PFSK-1 (cell line): ENCODE measurements around the gene CORO2A.

ENCODE experiments used
- FOXP2 ChIP-seq: optimal IDR thresholded peaks from 2 replicates; pipeline ENCODE3; 2011; ENCODE audit warnings: borderline replicate concordance, control low read depth, inconsistent platforms; ENCODE audit not compliant: insufficient read depth; ENCODE audit errors: extremely low read length, extremely low read depth
- POLR2AphosphoS5 ChIP-seq: IDR thresholded peaks from 2 replicates; pipeline ENCODE4 v1.6.1; 2012; ENCODE audit warnings: low read depth, mild to moderate bottlenecking, control low read depth, low read length, moderate library complexity
- REST ChIP-seq, 2 experiments: IDR thresholded peaks; 2 replicates each; pipeline versions ENCODE4 v1.6.1 to v1.8.0; 2011 to 2012; ENCODE audit warnings: low read depth in 2 of 2, low read length in 2 of 2, control low read depth in 1 of 2, inconsistent platforms in 1 of 2, mild to moderate bottlenecking in 1 of 2, moderate library complexity in 1 of 2; ENCODE audit not compliant: insufficient read depth in 1 of 2
- SIN3A ChIP-seq: IDR thresholded peaks from 2 replicates; pipeline ENCODE4 v1.6.1; 2012; ENCODE audit warnings: mild to moderate bottlenecking, low read length, moderate library complexity, borderline replicate concordance; ENCODE audit not compliant: insufficient read depth
- TAF1 ChIP-seq: IDR thresholded peaks from 2 replicates; pipeline ENCODE4 v1.6.1; 2012; ENCODE audit warnings: low read length, control low read depth, borderline replicate concordance; ENCODE audit not compliant: insufficient read depth

CORO2A gene

GRCh38 chr9:98078895-98079294 is 113.5 kb downstream of the CORO2A start:
- TF ChIP-seq TAF1: no peak
- no peak for TF ChIP-seq REST (IDR thresholded peaks at IDR 0.05; ENCODE audit: insufficient read depth in 1 of 2, low read depth in 2 of 2, low read length in 2 of 2)
- no peak for TF ChIP-seq POLR2AphosphoS5
- no peak for TF ChIP-seq FOXP2

- TF ChIP-seq TAF1: no peak
These were observed 117.1 kb downstream of the CORO2A start for GRCh38 chr9:98075332-98075805.

GRCh38 chr9:98074115-98074990 is 118.1 kb downstream of the CORO2A start:
- TF ChIP-seq POLR2AphosphoS5 (no peak), REST (IDR thresholded peaks at IDR 0.05; ENCODE audit: insufficient read depth in 1 of 2, low read depth in 2 of 2, low read length in 2 of 2) (no peak)

- TF ChIP-seq POLR2AphosphoS5: no peak
- no peak for TF ChIP-seq FOXP2
- TF ChIP-seq REST (IDR thresholded peaks at IDR 0.05; ENCODE audit: insufficient read depth in 1 of 2, low read depth in 2 of 2, low read length in 2 of 2): no peak
- TF ChIP-seq TAF1: no peak
- no peak for TF ChIP-seq SIN3A
These were observed 120.7 kb downstream of the CORO2A start for GRCh38 chr9:98071737-98072136.
